LNCaP clone FGC (cell line): ENCODE results near the gene TRDMT1.
"Not testable (repeated sequence)": the region's sequence is repeated elsewhere in the genome, so short reads cannot be mapped to it uniquely, and the experiment has no call there.

ENCODE experiments used
- DNase-seq: peaks from one replicate; pipeline ENCODE4 v3.0.0-alpha.2; 2011; ENCODE audit warnings: low read depth
- H3K4me3 ChIP-seq: 2 replicates; pipeline ENCODE4 v1.5.1; 2011; ENCODE audit warnings: mild to moderate bottlenecking, low read depth, low read length, control low read depth
- TF ChIP-seq, protein P1 (sequence below): IDR thresholded peaks from 2 replicates; pipeline ENCODE4 v1.5.1; 2012; ENCODE audit warnings: mild to moderate bottlenecking; ENCODE audit not compliant: control insufficient read depth, insufficient read depth; ENCODE audit errors: extremely low read depth

The TRDMT1 gene

DNA sequence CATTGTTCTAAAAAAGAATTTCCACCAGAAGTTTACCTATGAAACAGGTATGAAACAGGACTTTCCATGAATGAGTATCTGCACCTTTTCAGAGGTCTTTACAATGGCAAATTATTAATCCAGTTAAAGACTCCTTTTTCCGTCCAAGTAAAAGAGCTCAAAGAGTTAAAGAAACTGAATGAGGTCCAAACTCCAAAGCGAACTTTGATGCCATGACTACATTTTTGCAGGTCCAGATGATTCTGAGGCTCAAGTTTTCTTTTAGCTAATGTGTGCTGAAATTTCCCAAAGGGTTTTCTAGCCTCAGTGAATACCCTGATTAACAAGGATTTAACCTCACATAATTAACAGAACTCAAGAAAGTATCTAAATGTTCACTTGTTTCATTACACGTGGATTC, 81.6 kb downstream of the TRDMT1 start:
- TF ChIP-seq, protein P1, sequence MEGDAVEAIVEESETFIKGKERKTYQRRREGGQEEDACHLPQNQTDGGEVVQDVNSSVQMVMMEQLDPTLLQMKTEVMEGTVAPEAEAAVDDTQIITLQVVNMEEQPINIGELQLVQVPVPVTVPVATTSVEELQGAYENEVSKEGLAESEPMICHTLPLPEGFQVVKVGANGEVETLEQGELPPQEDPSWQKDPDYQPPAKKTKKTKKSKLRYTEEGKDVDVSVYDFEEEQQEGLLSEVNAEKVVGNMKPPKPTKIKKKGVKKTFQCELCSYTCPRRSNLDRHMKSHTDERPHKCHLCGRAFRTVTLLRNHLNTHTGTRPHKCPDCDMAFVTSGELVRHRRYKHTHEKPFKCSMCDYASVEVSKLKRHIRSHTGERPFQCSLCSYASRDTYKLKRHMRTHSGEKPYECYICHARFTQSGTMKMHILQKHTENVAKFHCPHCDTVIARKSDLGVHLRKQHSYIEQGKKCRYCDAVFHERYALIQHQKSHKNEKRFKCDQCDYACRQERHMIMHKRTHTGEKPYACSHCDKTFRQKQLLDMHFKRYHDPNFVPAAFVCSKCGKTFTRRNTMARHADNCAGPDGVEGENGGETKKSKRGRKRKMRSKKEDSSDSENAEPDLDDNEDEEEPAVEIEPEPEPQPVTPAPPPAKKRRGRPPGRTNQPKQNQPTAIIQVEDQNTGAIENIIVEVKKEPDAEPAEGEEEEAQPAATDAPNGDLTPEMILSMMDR: no peak
- H3K4me3 ChIP-seq: no peak overlapping the region
- DNase-seq: no peak

DNA sequence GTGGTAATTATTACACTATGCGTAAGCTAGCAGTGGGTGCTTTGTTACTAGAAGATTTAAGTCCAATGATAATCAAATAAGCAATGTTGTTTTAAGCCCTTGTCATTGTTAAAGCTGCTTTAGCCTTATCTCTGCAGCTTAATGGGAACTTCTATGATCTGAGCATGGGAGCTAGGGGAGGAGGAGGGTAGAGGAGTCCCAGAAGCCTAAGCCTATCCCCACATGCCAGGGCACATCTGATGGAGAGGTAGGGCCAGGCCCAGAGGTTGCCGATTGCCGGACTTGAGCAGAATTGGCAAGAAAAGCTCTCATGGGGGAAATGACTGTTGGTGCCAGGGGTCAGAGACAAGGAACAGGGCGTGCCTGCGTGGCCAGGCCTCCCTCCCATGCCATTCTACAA, 85.3 kb downstream of the TRDMT1 start:
- no peak for DNase-seq
- TF ChIP-seq, protein P1: no peak
- H3K4me3 ChIP-seq: no peak overlapping the region

DNA sequence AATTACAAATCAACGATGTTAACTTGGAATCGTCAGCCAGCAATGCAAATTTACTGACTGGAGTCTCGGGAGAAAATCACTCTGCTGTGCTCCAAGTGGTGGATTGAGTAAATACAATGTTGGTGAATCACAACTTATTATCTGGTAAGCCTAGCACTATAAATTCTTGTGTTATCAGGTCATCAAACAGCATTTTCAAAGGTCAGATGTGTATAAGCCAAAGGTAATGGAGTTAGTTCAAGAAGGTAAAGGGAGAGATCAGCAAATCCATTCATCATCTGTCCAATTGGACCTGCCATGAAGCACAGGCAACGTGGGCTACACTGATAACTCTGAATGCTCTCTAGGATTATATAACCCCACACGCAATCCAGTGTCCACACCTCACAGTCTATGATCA, 85.8 kb downstream of the TRDMT1 start:
- no peak overlapping the region for H3K4me3 ChIP-seq
- TF ChIP-seq, protein P1: no peak
- no peak for DNase-seq

DNA sequence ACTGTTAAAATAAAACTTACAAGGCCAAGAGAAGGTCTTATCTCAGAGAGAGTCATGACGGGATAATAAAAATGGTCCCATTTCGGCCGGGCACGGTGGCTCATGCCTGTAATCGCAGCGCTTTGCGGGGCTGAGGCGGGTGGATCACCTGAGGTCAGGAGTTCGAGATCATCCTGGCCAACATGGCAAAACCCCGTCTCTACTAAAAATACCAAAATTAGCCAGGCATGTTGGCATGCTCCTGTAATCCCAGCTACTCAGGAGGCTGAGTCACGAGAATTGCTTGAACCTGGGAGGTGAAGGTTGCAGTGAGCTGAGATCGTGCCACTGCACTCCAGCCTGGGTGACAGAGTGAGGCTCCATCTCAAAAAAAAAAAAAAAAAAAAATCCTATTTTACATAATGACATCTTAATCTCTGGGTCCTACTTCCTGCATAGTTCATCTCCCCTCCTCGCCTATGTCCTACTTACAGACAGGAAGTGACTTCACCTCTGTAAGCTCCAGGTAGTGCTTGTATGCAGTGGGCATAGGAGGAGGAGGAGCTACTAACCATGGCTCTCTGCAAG, 86.5 kb downstream of the TRDMT1 start:
- not testable (repeated sequence) for H3K4me3 ChIP-seq, DNase-seq

DNA sequence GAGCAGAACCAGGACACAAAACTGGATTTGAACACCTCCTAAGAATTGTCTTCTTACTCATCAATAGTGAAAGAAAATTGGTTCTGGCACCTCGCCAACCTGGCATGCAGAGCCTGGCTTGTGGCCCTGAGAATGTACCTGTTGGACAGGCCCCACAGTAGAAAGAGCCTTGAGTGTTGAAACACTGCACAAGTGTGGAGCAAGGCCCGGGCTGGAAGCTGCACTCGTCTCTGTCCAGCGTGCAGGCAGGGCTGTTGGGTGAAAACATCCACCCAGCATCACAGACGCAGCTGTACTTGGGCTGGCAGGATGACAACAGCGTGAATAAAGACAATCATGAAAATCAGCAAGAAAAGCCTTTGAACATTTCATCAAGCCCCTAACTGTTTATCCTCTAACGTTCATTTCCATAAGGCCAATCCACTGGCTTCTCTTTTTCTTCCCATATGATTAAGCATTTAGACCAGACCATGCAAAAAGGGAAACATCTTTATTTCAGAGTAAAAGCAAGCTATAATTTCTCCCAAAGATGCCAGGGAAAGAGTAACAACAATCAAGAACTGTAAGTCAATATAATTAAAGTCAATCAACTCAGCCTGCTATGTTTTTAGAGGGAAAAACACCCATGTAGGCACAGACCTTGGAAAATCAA, 87.5 kb downstream of the TRDMT1 start:
- TF ChIP-seq, protein P1: no peak
- DNase-seq: no peak

DNA sequence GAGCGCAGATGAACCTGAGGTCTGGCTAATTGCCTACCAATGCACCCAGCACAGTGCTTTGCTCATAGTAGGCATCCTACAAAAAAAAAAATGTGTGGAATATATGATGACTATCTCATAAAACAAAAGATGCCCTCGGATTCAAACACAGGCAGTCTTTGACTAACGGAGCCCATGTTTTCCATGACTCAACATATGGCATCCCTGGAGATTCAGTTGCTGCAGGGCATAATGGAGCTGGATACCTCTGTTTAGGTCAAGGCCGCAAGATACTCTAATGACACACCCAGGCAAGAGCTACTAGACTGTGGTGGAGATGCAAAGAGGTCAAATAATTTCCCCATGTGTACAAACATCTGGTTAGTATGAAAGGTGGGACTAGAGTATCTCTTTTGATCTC, 88.1 kb downstream of the TRDMT1 start:
- TF ChIP-seq, protein P1: no peak
- no peak for DNase-seq
- no peak overlapping the region for H3K4me3 ChIP-seq

More for the DNA sequence above, 87.5 kb downstream of the TRDMT1 start:
- no peak overlapping the region for H3K4me3 ChIP-seq

DNA sequence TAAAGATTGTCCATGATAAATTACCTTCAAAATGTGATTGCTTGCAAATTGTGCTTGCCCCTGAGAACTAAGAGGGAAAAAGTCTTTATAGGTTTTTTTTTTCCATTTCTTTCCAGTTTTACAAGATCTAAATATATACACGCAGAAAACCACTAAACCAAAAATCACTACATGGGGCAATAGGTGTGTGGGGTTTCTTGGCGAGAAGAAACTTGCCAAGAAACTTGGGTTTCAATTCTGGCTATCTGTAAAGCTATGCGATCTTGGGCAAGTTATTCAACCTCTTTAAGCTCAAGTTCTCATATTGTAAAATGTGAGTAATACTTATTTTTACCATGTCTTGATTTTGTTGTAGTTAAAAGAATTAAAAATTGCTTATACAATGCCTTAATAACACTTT, 88.9 kb downstream of the TRDMT1 start:
- TF ChIP-seq, protein P1: no peak
- H3K4me3 ChIP-seq: no peak overlapping the region
- DNase-seq: no peak
